ENCODE measurements around the gene BIK.
"Not testable (repeated sequence)": the region's sequence is repeated elsewhere in the genome, so short reads cannot be mapped to it uniquely, and the experiment has no call there.

The BIK gene

DNA sequence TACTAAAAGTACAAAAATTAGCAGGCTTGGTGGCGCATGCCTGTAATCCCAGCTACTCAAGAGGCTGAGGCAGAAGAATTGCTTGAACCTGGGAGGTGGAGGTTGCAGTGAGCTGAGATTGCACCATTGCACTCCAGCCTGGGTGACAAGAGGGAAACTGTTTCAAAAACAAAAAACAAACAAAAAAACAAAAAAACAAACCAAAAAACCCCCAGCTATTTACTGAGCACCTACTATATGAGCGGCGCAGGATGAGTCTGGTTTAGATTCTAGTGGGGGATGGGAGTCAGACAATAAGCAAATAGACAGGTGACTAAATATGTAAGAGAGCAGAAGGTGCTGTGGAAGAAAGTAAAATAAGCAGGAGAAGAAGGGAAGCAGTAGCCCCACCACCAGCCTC is 5.6 kb upstream of the BIK start:
- DNase-seq (ENCODE audit: low spot score) = not testable (repeated sequence)

DNA sequence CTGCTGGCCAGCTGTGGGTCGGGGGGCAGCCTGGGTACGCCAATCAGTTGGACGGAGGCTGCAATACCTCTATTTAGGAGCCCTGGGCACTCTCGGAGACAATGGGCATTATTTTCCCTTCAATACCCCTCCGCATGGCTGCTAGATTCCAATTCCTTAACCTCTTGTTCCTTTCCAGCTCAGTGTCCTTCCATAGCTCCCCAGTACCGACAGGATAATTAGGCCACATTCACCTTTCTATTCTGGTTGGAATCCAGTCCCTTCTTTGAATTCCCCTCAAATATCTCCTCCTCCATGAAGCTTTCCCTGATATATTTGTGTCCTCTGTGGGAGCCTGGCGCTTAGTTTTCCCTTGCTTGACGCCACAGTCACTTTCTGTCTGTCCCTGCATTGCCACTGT is 4.2 kb upstream of the BIK start:
- DNase-seq (ENCODE audit: low spot score) = no peak

DNA sequence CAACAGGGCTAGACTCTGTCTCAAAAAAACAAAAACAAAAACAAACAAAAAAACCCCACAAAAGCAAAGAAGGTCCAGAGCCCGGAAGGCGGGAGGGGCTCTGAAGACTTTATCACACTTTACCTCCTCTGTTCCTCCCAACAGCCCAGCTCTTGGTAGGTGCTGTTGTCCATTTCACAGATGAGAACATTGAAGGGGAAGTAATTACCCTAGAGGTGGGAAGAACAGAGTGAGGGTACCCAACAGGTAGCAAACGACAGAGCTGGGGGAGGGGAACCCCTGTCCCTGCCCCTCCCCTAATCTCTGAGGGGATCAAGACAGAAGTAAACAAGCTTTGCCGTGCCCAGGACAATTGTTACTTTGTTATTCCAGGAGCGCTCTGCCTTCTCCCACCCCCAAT is 1.0 kb upstream of the BIK start:
- no peak for DNase-seq (ENCODE audit: low spot score)

DNA sequence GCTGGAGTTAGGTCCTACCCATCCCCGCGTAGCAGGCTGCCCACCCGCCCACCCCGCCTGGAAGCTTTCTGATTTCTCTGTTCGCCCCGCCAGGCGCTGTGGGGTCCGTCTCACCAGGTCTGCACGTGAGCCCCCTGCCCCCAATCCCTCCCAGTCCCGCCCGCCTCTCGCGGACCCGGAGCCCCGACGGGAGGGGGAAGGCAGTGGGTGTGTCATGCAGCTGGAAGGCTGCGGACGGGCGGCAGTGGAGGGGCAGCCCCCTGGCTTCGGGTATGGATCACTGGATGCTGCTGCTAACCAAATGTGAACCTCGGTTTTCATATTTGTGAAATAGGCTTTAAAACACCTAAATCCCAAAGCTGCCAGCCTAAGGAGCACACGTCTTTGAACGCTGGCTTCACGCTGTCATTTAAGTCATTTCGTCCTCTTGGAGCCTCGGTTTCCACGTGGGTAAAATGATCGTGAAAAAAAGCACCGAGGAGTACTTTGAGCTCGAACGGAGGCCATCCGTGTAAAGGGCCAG is 568 bp upstream of the BIK start:
- DNase-seq (ENCODE audit: low spot score) = no peak

DNA sequence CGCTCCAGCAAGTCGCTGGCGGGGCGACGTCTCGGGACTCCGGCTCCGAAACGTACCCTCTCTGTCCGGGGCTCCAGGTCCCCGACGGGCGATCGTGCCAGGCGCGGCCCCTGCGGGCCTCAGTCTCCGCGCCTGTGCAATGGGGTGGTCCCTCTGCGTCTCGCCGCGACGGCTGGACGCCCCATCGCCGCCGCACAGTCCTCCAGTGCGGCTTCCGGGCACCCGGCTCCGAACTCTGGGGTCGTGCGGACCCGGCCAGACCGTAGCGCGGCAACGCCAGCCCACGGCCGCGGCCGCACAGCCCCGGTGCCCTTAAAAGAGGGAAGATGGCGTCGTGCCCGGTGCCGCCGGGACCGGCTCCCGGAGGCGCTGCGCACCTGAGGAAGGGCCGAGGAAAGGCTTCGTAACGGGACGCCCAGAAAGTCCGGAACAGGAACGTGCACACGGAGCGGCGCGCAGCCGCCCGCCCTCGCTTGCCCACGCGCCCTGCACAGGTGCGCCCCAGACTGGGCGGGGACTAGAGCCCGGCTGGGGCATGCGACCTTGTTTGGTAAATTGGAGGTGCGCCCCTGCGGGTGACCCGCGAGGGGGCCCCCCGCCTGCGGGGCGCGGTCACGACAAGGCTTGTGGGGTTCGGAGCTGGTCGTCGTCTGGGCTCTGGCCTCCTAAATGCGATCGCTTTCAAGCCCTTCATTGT is 525 bp downstream of the BIK start:
- DNase-seq (ENCODE audit: low spot score) = no peak

DNA sequence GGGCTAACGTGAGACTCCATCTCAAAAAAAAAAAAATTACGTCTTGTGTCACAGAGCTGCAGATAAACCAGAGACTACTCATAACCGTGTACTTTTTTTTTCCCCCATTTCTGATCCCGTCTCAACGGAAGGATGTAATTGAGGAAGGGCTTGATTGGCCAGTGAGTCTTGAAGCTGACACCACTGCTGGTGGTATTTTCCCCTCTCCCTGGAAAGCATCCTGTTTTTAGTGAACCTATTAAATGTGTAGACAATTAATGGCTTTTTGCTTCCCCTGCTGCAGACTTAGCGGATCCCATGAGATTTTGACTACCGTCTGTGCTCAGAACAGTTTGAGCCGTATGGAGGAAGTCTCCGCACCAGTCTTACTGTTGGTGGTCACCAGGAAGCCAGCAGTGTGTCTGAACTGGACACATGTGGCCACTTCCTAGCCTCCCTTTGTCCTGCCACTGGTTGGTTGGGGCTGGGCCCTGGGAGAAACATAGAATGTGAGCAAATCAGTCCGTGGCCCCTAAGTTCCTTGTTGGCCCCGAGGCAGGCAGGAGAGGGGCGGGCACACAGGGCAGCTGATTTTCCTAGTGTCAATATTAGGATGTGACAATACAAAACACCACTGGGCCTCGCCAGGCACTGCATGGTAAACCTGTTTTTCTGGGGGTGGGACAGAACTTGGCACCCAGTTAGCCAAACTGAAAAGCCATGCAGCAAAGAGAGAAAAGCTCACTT is 3.1 kb downstream of the BIK start:
- DNase-seq (ENCODE audit: low spot score) = no peak

DNA sequence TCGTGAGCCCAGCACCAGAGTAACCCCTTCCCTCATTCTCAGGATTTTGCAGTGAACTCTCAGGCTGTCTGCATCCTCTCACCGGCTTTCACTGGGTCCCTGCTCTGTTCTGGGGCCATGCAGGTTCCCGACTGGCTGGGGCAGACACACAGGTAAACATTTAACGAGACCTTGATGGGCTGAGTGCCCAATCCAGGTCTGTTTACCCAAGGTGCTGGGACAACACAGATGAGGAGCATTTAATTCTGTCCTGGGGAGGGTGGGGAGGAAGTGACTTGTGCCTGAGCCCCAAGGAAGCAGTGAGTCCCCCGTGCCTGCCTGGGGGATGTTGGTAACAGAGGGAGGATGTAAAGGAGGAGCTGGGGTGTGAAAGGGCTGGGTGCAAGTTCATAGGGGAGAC is 4.4 kb downstream of the BIK start:
- DNase-seq (ENCODE audit: low spot score) = no peak

DNA sequence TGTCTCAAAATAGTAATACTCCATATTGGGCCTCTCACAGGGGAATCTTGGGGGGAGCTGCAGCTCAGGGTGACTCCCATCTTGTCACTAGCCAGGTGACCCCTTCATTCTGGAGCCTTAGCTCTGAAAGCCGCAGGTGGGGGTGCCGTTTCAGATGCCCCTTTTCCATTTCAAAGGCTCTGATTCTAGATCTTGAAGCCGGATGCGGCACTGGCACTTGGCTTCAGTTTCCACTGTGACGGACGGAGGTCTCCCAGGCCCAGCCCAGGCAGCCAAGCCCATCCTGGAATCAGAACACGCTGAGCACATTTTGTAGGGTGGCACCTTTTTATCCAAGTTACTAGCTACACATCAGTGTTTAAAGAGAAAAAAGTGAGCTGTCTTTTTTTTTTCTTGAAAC is 6.4 kb downstream of the BIK start:
- no peak for DNase-seq (ENCODE audit: low spot score)

DNA sequence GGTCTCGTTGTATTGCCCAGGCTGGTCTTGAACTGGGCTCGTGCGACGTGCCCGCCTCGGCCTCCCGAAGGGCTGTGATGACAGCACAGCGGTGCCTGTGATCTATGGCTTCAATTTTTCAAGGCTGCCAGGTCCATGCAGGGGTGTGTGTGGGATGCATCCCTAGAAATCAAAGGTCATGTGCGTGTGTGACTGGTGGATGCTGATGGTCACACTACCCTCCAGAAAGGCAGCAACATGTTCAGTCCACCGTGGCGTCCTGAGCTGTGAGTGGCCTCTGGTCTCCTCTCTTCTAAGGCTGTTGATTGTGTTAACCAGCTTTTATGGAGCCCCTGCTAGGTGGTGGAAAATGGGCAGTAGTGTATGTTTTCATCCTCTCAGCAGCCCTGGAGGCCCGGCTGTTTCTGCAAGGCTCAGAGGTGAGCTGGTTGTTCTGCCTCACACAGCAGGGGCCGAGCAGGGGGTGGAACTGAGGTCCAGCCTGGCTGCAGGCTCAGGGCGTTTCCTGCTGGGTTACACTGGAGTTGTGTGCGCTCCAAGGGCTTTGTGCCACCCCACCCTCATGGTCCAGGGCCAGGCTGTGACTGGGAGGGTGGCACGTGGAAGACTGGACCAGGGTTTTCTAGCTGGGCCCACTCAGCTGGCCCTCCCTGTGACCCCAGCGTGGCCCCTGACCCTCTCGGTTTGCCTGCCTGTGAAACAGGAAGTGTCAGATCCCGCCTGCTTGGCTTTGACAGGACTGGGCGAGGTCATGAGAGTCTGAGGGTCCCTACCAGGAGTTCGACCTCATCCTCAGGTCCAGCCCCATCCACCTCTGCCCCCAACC is 7.7 kb downstream of the BIK start:
- DNase-seq (ENCODE audit: low spot score) = no peak

DNA sequence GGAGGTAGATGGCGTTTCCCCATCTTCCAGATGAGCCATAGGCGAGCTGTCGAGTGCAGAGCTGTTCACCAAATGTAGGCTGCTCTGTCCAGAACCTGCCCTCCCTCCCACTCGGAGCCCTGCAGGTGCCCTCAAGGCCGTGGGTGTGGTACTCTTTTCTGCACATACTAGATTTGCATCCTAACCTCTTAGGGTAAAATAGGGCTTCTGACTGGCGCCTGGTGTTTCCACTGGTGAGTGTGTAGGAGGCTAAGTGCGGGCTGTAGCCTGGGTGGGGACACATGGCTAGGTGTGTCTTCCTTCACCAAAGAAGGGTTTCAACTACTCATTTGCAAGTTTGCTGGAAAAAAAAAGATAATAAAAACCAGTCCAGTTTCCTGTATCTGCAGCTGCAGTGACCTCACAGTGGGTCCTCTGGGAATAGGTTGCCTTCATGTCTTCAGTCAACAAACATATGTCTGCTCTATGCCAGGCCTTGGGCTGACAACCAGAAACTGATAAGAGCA is 8.5 kb downstream of the BIK start:
- DNase-seq (ENCODE audit: low spot score) = no peak

DNA sequence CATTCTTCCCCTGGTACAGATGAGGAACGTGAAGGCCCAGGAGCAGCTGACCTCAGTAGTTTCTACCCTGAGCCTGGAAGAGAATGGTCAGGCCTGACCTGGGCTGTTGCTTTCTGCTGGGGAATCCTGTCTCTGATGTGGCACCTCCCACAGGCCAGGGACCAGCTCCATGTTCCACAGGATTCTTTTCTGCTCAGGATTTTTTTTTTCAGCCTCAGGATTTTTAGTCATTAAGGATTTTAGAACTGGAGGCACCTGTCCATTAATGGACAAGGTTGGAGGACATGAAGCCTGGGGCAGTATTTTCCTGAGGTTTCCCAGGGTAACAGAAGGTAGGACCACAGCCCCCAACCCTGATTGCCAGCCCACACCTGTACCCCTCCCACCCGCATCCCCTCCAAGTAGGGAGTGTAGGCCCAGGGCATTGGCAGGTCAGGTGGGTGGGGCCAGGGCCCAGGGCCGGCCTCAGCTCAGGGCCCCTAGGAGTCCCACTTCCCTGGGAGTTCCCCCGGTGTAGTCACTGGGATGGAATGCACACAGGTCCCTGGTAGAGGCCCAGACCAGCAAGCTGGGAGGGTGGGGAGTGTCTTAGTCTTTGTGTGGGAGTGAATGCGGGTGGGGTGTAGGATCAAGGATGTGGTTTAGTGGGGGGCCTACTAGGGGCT is 16.1 kb downstream of the BIK start:
- no peak for DNase-seq (ENCODE audit: low spot score)

DNA sequence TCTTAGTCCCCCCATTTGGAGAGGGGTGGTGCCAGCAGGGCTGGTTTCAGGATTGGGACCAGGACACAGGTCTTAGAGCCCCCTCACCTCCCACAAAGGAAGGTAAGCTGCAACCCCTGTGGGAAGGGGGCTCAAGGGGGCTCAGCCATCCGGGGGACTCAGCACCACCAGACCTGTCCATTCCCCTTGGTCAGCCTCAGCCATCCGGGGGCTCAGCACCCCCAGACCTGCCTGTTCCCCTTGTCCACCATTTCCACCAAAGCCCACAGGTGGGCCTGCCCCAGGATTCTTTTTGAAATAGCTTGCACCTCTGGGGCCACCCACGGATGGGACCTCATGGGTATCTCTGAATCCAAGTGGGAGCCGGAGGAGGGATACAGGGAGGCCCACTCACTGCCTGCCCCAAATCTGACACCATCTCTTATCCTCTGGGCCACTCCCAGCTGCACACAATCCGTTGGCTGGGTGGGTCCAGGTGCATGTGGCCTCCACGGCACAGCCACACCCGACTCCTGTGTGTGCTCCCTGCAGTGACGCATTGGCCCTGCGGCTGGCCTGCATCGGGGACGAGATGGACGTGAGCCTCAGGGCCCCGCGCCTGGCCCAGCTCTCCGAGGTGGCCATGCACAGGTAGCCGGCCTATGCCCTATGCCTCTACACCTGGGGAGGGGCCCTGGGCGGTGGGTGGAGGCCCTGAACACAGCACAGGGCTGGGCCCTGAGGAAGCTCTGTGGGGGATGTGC is 16.8 kb downstream of the BIK start:
- no peak for DNase-seq (ENCODE audit: low spot score)

DNA sequence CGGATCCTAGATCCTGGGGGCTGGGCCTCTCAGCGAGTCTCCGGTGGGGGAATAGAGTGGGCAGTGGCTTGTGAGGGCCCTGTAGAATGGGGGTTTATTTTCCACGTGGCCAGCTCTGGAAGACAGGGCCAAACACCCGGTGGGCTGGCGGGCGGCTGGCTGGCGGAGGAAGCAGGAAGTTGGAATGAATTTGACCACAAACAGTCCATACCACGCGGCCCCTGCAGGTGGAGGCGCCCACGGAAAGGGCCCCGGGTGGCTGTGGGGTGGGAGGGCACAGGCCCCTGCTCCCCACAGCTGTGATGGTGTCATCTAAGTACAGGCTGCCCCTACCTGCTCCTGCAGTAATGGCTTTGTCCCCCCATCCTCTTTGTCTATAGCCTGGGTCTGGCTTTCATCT is 17.6 kb downstream of the BIK start:
- no peak for DNase-seq (ENCODE audit: low spot score)

DNA sequence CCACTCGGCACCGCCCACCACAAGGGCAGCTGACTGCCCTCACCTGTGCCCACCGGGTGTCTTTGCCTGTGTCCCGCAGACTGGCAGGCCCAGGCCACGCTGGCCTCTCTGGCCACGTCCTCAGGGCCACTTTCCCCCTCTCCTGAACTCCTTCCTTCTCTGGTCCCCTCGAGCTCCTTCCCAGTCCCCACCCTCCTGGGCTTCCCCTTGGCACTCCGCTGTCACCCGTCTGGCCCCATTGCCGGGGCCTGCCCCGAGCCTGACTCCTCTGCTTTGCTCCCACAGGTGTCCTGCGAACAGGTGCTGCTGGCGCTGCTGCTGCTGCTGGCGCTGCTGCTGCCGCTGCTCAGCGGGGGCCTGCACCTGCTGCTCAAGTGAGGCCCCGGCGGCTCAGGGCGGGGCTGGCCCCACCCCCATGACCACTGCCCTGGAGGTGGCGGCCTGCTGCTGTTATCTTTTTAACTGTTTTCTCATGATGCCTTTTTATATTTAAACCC is 18.4 kb downstream of the BIK start:
- DNase-seq (ENCODE audit: low spot score) = no peak

DNA sequence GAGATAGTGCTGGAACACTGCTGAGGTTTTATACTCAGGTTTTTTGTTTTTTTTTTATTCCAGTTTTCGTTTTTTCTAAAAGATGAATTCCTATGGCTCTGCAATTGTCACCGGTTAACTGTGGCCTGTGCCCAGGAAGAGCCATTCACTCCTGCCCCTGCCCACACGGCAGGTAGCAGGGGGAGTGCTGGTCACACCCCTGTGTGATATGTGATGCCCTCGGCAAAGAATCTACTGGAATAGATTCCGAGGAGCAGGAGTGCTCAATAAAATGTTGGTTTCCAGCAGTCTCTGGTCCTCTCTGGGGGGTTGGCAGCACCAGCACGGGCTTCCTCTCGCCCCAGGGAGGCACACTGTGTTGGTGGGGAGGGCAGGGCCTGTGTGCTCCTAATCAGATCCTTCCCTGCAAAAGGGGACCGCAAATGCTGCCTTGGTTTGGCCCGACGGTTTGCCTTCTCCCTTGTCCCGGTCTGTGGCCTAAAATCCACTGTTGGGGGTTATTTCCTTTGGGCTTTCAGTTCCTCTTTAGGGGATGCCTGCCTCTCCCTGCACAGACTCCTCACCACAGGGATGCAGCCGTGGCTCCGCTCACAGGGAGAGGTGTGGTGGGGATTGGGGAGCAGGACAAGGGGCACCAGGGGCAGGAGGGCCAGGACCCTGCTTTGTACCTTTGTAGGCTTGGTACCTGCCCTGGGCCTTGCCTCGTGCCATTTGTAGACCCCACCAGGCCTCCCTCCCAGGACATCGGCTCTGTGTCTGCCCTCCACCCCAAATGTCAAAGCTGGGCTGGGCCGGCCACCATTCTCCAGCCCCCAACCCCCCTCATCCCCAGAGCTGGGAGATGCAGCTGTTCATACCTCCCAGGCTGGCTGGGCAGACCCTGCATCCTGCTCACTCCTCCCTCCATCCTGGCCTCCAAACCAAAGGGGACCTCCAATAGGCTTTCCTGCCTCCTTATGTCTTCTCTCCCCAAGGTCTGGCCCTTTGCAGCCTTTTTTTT is 19.2 kb downstream of the BIK start:
- DNase-seq (ENCODE audit: low spot score) = no peak

DNA sequence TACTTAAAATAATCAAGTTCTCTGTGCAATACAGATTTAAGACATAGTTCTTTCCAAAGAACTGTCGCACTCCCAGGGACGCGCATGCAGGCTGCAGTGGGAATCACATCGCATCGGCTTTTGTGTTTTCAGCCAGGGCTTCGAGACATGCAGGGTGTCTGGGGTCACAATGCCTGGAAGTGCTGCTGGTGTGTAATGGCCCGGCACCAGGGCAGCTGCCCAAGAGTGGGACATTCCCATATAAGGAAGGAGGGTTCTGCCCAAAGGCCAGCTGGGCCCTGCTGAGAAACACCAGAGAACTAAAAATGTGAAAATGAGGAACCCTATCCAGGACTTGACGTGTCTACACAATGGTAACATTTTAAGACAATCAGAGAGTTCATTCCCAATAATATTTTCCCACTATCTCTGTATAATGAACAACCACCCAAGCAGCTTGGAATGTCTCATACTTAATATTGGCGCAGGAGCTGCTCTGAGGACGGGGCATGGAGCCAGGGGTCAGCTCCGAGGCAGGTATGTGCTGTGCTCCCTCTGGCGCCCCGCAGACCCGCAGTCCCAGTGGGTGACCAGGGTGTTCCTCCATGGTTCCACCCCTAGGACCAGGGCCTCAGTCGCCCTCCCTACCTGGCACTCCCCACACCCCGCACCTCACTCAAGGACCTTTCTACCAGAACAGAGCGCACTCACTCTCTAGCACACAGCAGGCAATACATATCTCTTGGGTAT is 21.4 kb downstream of the BIK start:
- DNase-seq (ENCODE audit: low spot score) = no peak

DNA sequence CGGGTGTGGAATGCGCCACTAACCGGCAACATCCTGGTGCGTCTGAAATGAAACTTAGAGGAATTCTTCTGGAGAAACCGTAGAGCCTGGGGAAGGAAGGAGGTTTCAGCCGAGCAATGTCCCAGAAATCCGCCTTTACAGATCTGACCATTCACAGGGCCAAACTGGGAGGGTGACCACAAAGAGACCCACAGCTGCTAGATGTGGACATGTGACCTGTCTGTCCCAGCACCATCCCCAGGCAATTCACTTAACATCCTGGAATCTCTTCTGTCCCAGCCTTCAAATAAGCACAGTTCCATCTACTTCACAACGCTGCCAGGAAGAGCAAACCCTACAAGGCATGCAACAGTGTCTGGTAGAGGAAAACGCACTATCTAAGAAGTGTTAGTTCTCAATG is 22.9 kb downstream of the BIK start:
- DNase-seq (ENCODE audit: low spot score) = no peak

DNA sequence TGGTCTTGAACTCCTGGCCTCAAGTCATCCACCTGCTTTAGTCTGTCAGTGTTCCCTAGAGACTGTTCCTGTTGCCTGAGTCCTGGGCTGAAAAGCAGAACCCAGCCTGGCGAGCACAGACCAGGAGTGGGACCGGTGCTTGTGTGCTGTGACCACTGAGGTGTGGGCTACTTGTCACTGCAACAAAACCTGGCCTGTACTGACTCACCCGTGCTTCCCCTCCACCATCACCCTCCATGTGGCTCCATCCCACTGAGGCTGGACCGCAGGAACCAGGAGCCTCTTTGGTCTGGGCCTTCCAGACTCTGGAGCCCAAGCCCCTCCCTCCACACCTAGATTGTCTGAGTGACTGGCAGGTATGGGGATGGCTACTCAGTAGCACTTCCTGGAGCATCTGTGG is 24.0 kb downstream of the BIK start:
- DNase-seq (ENCODE audit: low spot score) = no peak

DNA sequence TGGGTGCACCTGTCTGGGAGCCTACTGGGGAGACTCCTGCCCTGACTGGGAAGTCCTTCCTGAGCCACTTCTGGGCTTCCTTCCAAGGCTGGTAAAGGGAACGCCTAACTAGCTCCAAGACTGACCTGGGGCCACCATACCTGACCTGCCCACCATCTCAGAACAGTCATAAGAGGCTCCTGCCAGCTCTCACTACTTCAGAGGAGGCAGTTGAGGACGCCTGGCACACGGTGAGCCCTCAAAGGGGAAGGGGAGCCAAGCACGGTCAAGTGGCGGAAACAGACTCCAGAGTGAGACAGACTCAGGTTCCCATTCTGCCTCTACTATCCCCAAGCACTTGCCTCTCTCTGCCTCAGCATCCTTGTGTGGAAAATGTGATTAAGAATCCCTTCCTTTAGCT is 25.0 kb downstream of the BIK start:
- DNase-seq (ENCODE audit: low spot score) = no peak
